Panc1 (cell line): ENCODE results near the gene AGPS. TPM values are rescaled to one million over a fixed set of nuclear protein-coding genes. Genes with fewer than 3 reads are reported as not detected.
"Not testable (repeated sequence)": the region's sequence is repeated elsewhere in the genome, so short reads cannot be mapped to it uniquely, and the experiment has no call there.

Experiments
- ATAC-seq: fragments of 200-7000 bp; cut with Tn5 transposase; 2 replicates; pipeline ENCODE4 v1.9.1; 2020; ENCODE audit warnings: mild to moderate bottlenecking, moderate library complexity
- BruUV-seq: library from RNA; stranded (reverse); fragments of 400-500 nt; replicated peaks from 2 replicates; lab custom pipeline; 2021; lab: Mats Ljungman, UMichigan
- CTCF ChIA-PET: fragments of 300-600 bp; sonication (Branson Sonifier 250); formaldehyde crosslinking; loops from one replicate; lab custom pipeline; 2022; ENCODE audit warnings: antibody characterized with exemption; lab: Charles Lee
- POLR2A ChIA-PET: fragments of 300-600 bp; sonication (Branson Sonifier 250); formaldehyde crosslinking; loops from one replicate; lab custom pipeline; 2022; ENCODE audit warnings: antibody characterized with exemption; lab: Charles Lee
- DNase-seq: peaks from one replicate; pipeline ENCODE4 v3.0.0-alpha.2; 2010; ENCODE audit warnings: low read depth, low spot score
- H3K27ac ChIP-seq: 2 replicates; pipeline ENCODE4 v1.5.1; 2011; ENCODE audit warnings: mild to moderate bottlenecking, low read length, inconsistent platforms
- H3K27me3 ChIP-seq: fragments of 200-500 bp; sonication (Bioruptor generic); 2 replicates; pipeline ENCODE4 v1.6.0; 2014; ENCODE audit warnings: low read length, inconsistent platforms; ENCODE audit not compliant: control insufficient read depth, insufficient read depth
- H3K36me3 ChIP-seq: fragments of 200-500 bp; sonication (Bioruptor generic); 2 replicates; pipeline ENCODE4 v1.5.1; 2014; ENCODE audit warnings: inconsistent platforms, mild to moderate bottlenecking, low read length, moderate library complexity; ENCODE audit not compliant: control insufficient read depth, insufficient read depth
- H3K4me1 ChIP-seq: 2 replicates; pipeline ENCODE4 v1.5.1; 2011; ENCODE audit warnings: inconsistent platforms, mild to moderate bottlenecking, low read length, moderate library complexity; ENCODE audit not compliant: control insufficient read depth, insufficient read depth
- H3K4me3 ChIP-seq, 2 experiments: 2 replicates each; pipeline ENCODE4 v1.5.1; 2011 to 2012; ENCODE audit warnings: low read depth in 2 of 2, low read length in 2 of 2, mild to moderate bottlenecking in 2 of 2, inconsistent platforms in 1 of 2, moderate library complexity in 1 of 2
- H3K9me3 ChIP-seq: fragments of 200-500 bp; sonication (Bioruptor generic); 2 replicates; pipeline ENCODE4 v1.5.1; 2014; ENCODE audit warnings: low read depth, mild to moderate bottlenecking, inconsistent platforms, low read length, moderate library complexity; ENCODE audit not compliant: control insufficient read depth, insufficient read depth
- CTCF ChIP-seq: fragments of 450-650 bp; IDR thresholded peaks from 2 replicates; pipeline ENCODE4 v1.5.1; 2017; ENCODE audit warnings: mild to moderate bottlenecking
- POLR2AphosphoS5 ChIP-seq: IDR thresholded peaks from 2 replicates; pipeline ENCODE4 v1.6.1; 2012; ENCODE audit warnings: mild to moderate bottlenecking, low read depth, low read length, moderate library complexity
- SIN3A ChIP-seq: IDR thresholded peaks from 2 replicates; pipeline ENCODE4 v1.6.1; 2012; ENCODE audit warnings: low read depth, mild to moderate bottlenecking, low read length, moderate library complexity, borderline replicate concordance; ENCODE audit not compliant: insufficient read depth
- TCF7L2 ChIP-seq: IDR thresholded peaks from 2 replicates; pipeline ENCODE4 v1.6.1; 2011; ENCODE audit warnings: mild to moderate bottlenecking, low read depth, low read length, inconsistent platforms
- in situ Hi-C: cut with HindIII; loops from 2 replicates; pipeline ENCODE4 v1.10.0; 2016; ENCODE audit warnings: low sequenced_read_pairs, low pct_unique_long_range_greater_than_20kb
- intact Hi-C: fragments of 100-400 bp; cut with micrococcal nuclease; formaldehyde crosslinking; loops from one replicate; pipeline ENCODE4 v1.10.0; 2022; ENCODE audit not compliant: unreplicated experiment
- total RNA-seq: library from RNA; stranded (reverse); gene quantifications from one replicate; pipeline ENCODE4 v1.2.1, GENCODE V29; 2021; ENCODE audit not compliant: unreplicated experiment
- TF ChIP-seq, protein P1 (sequence below), 2 experiments: IDR thresholded peaks; 2 replicates each; pipeline ENCODE4 v1.6.1; 2011 to 2012; ENCODE audit warnings: low read depth in 2 of 2, control low read depth in 1 of 2, low read length in 1 of 2, mild to moderate bottlenecking in 1 of 2, moderate library complexity in 1 of 2; ENCODE audit not compliant: insufficient read depth in 1 of 2

Gene AGPS
- total RNA-seq, 1 experiment from 2014 or later: 68.7 TPM

GRCh38 chr2:177550264-177551200 lies 158.0 kb downstream of the AGPS start:
- H3K36me3 ChIP-seq: no peaks in the 10 kb centered on the region
- ChIA-PET CTCF (no interaction called here), POLR2A (no interaction called here)
- H3K4me1 ChIP-seq: no peaks in the 10 kb centered on the region; the same call in 1 of the 2 replicates
- H3K27ac ChIP-seq: no peak overlapping the region
- in situ Hi-C loops (no loop called here), intact Hi-C loops (no loop called here)
- DNase-seq: no peak
- BruUV-seq: no TSS peak
- peaks cover 3% of the 10 kb centered on the region; the same call in 1 of the 2 replicates for H3K27me3 ChIP-seq
- ATAC-seq: no peak
- no peaks in the 10 kb centered on the region for H3K9me3 ChIP-seq
- TF ChIP-seq SIN3A (no peak), CTCF (no peak), POLR2AphosphoS5 (no peak), TCF7L2 (no peak)
- TF ChIP-seq, protein P1, sequence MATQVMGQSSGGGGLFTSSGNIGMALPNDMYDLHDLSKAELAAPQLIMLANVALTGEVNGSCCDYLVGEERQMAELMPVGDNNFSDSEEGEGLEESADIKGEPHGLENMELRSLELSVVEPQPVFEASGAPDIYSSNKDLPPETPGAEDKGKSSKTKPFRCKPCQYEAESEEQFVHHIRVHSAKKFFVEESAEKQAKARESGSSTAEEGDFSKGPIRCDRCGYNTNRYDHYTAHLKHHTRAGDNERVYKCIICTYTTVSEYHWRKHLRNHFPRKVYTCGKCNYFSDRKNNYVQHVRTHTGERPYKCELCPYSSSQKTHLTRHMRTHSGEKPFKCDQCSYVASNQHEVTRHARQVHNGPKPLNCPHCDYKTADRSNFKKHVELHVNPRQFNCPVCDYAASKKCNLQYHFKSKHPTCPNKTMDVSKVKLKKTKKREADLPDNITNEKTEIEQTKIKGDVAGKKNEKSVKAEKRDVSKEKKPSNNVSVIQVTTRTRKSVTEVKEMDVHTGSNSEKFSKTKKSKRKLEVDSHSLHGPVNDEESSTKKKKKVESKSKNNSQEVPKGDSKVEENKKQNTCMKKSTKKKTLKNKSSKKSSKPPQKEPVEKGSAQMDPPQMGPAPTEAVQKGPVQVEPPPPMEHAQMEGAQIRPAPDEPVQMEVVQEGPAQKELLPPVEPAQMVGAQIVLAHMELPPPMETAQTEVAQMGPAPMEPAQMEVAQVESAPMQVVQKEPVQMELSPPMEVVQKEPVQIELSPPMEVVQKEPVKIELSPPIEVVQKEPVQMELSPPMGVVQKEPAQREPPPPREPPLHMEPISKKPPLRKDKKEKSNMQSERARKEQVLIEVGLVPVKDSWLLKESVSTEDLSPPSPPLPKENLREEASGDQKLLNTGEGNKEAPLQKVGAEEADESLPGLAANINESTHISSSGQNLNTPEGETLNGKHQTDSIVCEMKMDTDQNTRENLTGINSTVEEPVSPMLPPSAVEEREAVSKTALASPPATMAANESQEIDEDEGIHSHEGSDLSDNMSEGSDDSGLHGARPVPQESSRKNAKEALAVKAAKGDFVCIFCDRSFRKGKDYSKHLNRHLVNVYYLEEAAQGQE (IDR thresholded peaks at IDR 0.05; ENCODE audit: insufficient read depth in 1 of 2, low read depth in 2 of 2, low read length in 1 of 2): no peak
- H3K4me3 ChIP-seq: no peak overlapping the region

DNA sequence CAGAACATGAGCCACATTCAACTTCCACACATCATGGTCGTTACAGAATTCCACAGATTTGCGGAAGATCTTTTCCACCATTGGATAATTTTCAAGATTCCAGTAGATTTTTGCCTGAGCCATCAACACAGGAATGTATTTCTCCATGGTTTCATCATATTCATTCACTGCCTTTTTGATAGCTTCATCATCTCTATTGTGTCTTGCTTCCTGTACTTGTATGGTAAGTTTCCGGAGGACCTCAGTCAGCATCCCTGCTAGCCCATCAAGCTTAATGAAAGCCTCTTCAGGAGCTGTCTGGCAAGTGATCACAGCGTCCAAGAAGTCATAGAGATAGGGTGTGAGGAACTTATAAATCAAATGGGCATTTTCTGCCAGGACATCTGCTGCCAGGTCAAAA lies 158.8 kb downstream of the AGPS start:
- H3K27ac ChIP-seq, H3K4me1 ChIP-seq, BruUV-seq, in situ Hi-C loops, POLR2A ChIA-PET, H3K36me3 ChIP-seq, DNase-seq, H3K4me3 ChIP-seq, intact Hi-C loops, H3K9me3 ChIP-seq, ATAC-seq, CTCF ChIA-PET, H3K27me3 ChIP-seq: not testable (repeated sequence)

GRCh38 chr2:177551989-177552421 lies 159.4 kb downstream of the AGPS start:
- intact Hi-C loops: no loop called here
- no TSS peak for BruUV-seq
- TF ChIP-seq POLR2AphosphoS5 (no peak), CTCF (no peak), TCF7L2 (no peak), SIN3A (no peak)
- TF ChIP-seq, protein P1 (IDR thresholded peaks at IDR 0.05; ENCODE audit: insufficient read depth in 1 of 2, low read depth in 2 of 2, low read length in 1 of 2): no peak
- Histone ChIP-seq H3K27ac (peak overlapping the region; percentile 98), H3K36me3 (no peaks in the 10 kb centered on the region), H3K4me3 (peak overlapping the region; percentile 97 to 98), H3K27me3 (peaks cover 3% of the 10 kb centered on the region; the same call in 1 of the 2 replicates), H3K9me3 (no peaks in the 10 kb centered on the region), H3K4me1 (no peaks in the 10 kb centered on the region; the same call in 1 of the 2 replicates)
- ChIA-PET CTCF (no interaction called here), POLR2A (interaction anchor here (0.6 kb wide), 1 partner anchor 155 kb away, joined by 6 read pairs; no protein-coding TSS in a partner anchor)
- ATAC-seq (no peak; the same call in 1 of the 2 replicates), DNase-seq (no peak)
- in situ Hi-C loops: no loop called here
